ENCODE results near the gene LPIN1.

Gene LPIN1

DNA sequence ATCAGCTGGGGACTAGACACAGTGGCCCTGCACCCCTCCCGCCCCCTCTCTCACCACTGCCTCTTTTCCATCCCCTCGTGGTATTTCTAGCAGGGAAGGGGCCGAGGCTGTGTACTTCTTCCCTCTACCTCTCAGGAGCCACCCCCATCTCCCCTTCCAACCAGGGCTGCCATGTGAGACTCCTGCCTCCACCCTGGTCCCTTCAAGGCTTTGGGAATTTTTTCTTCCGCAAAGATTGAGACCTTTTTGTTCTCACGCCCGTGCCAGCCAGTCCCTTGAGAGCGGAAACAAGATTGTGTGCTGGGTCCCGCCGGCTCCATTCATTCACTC lies 39.1 kb downstream of the LPIN1 start:
- TF ChIP-seq, protein P1, sequence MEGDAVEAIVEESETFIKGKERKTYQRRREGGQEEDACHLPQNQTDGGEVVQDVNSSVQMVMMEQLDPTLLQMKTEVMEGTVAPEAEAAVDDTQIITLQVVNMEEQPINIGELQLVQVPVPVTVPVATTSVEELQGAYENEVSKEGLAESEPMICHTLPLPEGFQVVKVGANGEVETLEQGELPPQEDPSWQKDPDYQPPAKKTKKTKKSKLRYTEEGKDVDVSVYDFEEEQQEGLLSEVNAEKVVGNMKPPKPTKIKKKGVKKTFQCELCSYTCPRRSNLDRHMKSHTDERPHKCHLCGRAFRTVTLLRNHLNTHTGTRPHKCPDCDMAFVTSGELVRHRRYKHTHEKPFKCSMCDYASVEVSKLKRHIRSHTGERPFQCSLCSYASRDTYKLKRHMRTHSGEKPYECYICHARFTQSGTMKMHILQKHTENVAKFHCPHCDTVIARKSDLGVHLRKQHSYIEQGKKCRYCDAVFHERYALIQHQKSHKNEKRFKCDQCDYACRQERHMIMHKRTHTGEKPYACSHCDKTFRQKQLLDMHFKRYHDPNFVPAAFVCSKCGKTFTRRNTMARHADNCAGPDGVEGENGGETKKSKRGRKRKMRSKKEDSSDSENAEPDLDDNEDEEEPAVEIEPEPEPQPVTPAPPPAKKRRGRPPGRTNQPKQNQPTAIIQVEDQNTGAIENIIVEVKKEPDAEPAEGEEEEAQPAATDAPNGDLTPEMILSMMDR (IDR thresholded peaks at IDR 0.05; ENCODE audit: poor library complexity, severe bottlenecking): no peak
- H3K4me1 ChIP-seq (ENCODE audit: insufficient read depth, poor library complexity, severe bottlenecking): no peaks in the 10 kb centered on the region
- ATAC-seq (ENCODE audit: low read depth) (no peak), DNase-seq (ENCODE audit: low spot score) (no peak)
- H3K36me3 ChIP-seq (ENCODE audit: low read depth): peaks cover 97% of the 10 kb centered on the region
- no peak overlapping the region for H3K27ac ChIP-seq (ENCODE audit: poor library complexity, severe bottlenecking)
- no peaks in the 10 kb centered on the region for H3K27me3 ChIP-seq (ENCODE audit: insufficient read depth, poor library complexity, severe bottlenecking)
- no peak overlapping the region for H3K4me3 ChIP-seq (ENCODE audit: severe bottlenecking)
- no peaks in the 10 kb centered on the region for H3K9me3 ChIP-seq (ENCODE audit: severe bottlenecking)

DNA sequence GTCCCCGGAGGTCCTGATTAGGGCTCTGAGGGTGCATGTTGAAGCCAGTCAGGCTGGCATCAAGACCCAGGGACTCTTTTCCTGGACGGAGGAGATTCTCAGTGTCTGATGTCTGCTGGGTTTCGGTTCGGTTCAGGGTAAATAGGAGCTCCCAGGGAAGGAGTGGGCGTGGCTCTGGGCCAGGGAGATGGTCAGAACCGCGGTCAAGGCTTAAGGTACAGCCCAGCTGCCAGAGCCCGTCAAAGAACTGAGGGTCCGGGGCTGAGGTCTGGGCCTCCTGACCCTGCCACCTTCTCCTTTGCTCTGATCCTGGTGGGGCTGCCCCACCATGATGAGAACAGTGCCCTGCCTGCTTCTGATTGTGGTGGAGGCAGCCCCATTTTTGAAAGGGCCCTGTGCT lies 39.8 kb downstream of the LPIN1 start:
- Histone ChIP-seq H3K27me3 (ENCODE audit: insufficient read depth, poor library complexity, severe bottlenecking) (no peaks in the 10 kb centered on the region), H3K4me3 (ENCODE audit: severe bottlenecking) (no peak overlapping the region), H3K36me3 (ENCODE audit: low read depth) (peaks cover 97% of the 10 kb centered on the region), H3K4me1 (ENCODE audit: insufficient read depth, poor library complexity, severe bottlenecking) (no peaks in the 10 kb centered on the region), H3K9me3 (ENCODE audit: severe bottlenecking) (no peaks in the 10 kb centered on the region), H3K27ac (ENCODE audit: poor library complexity, severe bottlenecking) (no peak overlapping the region)
- no peak for DNase-seq (ENCODE audit: low spot score)
- no peak for ATAC-seq (ENCODE audit: low read depth)
- TF ChIP-seq, protein P1 (IDR thresholded peaks at IDR 0.05; ENCODE audit: poor library complexity, severe bottlenecking): no peak

DNA sequence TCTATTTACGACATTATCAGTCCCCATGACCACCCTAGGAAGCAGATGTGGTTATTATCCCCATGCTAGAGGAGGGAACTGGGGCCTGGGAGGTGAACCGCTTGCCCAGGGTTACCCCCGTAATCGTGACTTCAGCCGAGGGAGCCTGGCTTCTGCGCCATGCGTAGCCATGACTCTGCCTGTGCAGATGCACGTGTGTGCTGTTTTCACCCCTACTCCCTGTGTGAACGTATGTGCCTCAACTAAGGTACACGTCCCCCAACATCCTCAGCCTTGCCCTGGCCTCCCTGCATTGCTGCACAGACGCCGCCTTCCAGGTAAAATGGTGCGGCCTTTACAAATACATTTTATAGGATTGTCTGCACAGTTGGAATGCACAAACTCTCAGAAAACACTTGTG lies 40.2 kb downstream of the LPIN1 start:
- Histone ChIP-seq H3K27ac (ENCODE audit: poor library complexity, severe bottlenecking) (no peak overlapping the region), H3K4me3 (ENCODE audit: severe bottlenecking) (no peak overlapping the region), H3K9me3 (ENCODE audit: severe bottlenecking) (no peaks in the 10 kb centered on the region), H3K4me1 (ENCODE audit: insufficient read depth, poor library complexity, severe bottlenecking) (no peaks in the 10 kb centered on the region), H3K36me3 (ENCODE audit: low read depth) (peaks cover 97% of the 10 kb centered on the region), H3K27me3 (ENCODE audit: insufficient read depth, poor library complexity, severe bottlenecking) (no peaks in the 10 kb centered on the region)
- ATAC-seq (ENCODE audit: low read depth) (no peak), DNase-seq (ENCODE audit: low spot score) (no peak)
- TF ChIP-seq, protein P1 (IDR thresholded peaks at IDR 0.05; ENCODE audit: poor library complexity, severe bottlenecking): no peak

DNA sequence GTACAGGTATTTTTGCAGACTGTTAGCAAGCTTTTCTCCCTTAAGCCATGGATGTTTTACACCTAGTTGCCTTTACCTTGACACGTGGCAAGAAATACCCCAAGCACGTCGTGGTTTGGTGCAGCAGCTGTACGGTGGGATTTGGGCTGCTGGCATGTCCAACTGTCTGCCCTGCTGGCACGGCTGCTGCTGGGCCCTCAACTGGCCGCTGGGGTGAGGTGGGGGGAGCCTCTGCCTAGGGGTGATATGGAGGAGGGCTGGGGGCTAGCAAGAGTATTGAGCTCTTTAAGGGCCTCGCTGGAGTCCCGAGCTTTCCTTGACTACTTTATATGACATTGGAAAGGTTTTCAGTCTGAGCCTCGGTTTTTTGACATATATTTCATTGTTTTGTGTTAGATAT lies 41.6 kb downstream of the LPIN1 start:
- Histone ChIP-seq H3K4me1 (ENCODE audit: insufficient read depth, poor library complexity, severe bottlenecking) (no peaks in the 10 kb centered on the region), H3K27ac (ENCODE audit: poor library complexity, severe bottlenecking) (no peak overlapping the region), H3K4me3 (ENCODE audit: severe bottlenecking) (no peak overlapping the region), H3K36me3 (ENCODE audit: low read depth) (peaks cover 97% of the 10 kb centered on the region), H3K27me3 (ENCODE audit: insufficient read depth, poor library complexity, severe bottlenecking) (no peaks in the 10 kb centered on the region), H3K9me3 (ENCODE audit: severe bottlenecking) (no peaks in the 10 kb centered on the region)
- no peak for ATAC-seq (ENCODE audit: low read depth)
- DNase-seq (ENCODE audit: low spot score): no peak
- TF ChIP-seq, protein P1 (IDR thresholded peaks at IDR 0.05; ENCODE audit: poor library complexity, severe bottlenecking): no peak

DNA sequence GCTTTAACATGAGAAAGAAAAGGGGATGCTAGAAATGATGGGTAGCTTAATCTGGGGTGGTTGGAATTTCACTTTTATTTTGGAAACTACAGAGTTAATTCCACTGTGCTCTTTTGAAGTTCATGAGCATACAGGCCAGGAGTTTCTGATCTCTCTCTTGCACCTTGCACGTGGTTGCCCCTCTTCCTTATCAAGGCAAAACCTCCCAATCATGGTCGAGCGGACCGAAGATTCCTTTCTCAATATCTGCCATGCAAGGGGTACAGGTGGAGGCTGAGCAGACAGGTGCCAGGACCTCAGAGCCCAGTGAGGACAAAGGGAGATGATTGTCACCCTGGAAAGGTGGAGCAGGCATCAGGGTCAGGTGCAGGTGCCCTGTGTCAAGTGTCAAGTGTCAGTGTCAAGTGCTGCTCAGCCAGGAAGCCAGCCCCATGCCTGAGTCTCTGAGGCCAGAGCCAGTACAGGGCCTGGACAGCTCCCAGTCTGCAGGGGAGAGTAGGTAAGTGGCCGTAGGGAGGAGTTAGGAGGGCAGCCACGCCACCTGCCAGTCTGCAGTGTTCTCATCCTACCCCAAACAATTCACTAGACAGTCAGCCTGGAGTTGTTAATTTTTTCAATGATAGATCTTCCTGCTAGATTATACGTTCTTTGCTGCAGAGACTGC lies 42.2 kb downstream of the LPIN1 start:
- no peaks in the 10 kb centered on the region for H3K9me3 ChIP-seq (ENCODE audit: severe bottlenecking)
- H3K4me3 ChIP-seq (ENCODE audit: severe bottlenecking): no peak overlapping the region
- ATAC-seq (ENCODE audit: low read depth) (no peak), DNase-seq (ENCODE audit: low spot score) (no peak)
- H3K27me3 ChIP-seq (ENCODE audit: insufficient read depth, poor library complexity, severe bottlenecking): no peaks in the 10 kb centered on the region
- H3K36me3 ChIP-seq (ENCODE audit: low read depth): peaks cover 97% of the 10 kb centered on the region
- H3K27ac ChIP-seq (ENCODE audit: poor library complexity, severe bottlenecking): no peak overlapping the region
- TF ChIP-seq, protein P1 (IDR thresholded peaks at IDR 0.05; ENCODE audit: poor library complexity, severe bottlenecking): no peak
- no peaks in the 10 kb centered on the region for H3K4me1 ChIP-seq (ENCODE audit: insufficient read depth, poor library complexity, severe bottlenecking)
